ENCODE results near the gene DSTYK. TPM values are rescaled to one million over a fixed set of nuclear protein-coding genes. Genes with fewer than 3 reads are reported as not detected.

DSTYK gene
- total and polyA plus RNA-seq, 2 experiments from 2014 or later = 6.1 to 10.7 TPM

DNA sequence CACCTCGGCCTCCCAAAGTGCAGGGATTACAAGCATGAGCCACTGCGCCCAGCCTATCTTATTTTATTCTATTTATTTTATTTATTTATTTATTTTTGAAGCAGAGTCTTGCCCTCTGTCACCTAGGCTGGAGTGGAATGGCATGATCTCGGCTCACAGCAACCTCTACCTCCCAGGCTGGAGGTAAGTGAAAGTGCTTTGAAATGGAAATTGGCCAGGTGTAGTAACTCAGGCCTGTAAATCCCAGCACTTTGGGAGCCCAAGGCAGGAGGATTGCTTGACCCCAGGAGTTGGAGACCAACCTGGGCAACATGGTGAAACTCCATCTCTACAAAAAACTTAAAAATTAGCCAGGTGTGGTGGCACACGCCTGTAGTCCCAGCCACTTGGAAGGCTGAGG is 5.1 kb upstream of the DSTYK start:
- Histone ChIP-seq H3K27ac (ENCODE audit: low read depth) (no peak overlapping the region), H3K36me3 (ENCODE audit: insufficient read depth) (no peaks in the 10 kb centered on the region), H4K20me1 (replicated peaks; ENCODE audit: insufficient read depth) (no peaks in the 10 kb centered on the region), H3K4me3 (no peak overlapping the region), H3K9me2 (ENCODE audit: insufficient read depth) (no peaks in the 10 kb centered on the region), H3F3A (replicated peaks; ENCODE audit: low read depth) (no peaks in the 10 kb centered on the region), H3K4me2 (no peak overlapping the region), H3K4me1 (ENCODE audit: insufficient read depth) (peaks cover 5% of the 10 kb centered on the region), H3K79me2 (replicated peaks; ENCODE audit: insufficient read depth) (no peaks in the 10 kb centered on the region), H3K27me3 (ENCODE audit: insufficient read depth) (no peaks in the 10 kb centered on the region), H2AFZ (no peak overlapping the region)
- TF ChIP-seq, protein P1, sequence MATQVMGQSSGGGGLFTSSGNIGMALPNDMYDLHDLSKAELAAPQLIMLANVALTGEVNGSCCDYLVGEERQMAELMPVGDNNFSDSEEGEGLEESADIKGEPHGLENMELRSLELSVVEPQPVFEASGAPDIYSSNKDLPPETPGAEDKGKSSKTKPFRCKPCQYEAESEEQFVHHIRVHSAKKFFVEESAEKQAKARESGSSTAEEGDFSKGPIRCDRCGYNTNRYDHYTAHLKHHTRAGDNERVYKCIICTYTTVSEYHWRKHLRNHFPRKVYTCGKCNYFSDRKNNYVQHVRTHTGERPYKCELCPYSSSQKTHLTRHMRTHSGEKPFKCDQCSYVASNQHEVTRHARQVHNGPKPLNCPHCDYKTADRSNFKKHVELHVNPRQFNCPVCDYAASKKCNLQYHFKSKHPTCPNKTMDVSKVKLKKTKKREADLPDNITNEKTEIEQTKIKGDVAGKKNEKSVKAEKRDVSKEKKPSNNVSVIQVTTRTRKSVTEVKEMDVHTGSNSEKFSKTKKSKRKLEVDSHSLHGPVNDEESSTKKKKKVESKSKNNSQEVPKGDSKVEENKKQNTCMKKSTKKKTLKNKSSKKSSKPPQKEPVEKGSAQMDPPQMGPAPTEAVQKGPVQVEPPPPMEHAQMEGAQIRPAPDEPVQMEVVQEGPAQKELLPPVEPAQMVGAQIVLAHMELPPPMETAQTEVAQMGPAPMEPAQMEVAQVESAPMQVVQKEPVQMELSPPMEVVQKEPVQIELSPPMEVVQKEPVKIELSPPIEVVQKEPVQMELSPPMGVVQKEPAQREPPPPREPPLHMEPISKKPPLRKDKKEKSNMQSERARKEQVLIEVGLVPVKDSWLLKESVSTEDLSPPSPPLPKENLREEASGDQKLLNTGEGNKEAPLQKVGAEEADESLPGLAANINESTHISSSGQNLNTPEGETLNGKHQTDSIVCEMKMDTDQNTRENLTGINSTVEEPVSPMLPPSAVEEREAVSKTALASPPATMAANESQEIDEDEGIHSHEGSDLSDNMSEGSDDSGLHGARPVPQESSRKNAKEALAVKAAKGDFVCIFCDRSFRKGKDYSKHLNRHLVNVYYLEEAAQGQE (IDR thresholded peaks at IDR 0.05; ENCODE audit: unreplicated experiment) = no peak
- TF ChIP-seq, protein P2, sequence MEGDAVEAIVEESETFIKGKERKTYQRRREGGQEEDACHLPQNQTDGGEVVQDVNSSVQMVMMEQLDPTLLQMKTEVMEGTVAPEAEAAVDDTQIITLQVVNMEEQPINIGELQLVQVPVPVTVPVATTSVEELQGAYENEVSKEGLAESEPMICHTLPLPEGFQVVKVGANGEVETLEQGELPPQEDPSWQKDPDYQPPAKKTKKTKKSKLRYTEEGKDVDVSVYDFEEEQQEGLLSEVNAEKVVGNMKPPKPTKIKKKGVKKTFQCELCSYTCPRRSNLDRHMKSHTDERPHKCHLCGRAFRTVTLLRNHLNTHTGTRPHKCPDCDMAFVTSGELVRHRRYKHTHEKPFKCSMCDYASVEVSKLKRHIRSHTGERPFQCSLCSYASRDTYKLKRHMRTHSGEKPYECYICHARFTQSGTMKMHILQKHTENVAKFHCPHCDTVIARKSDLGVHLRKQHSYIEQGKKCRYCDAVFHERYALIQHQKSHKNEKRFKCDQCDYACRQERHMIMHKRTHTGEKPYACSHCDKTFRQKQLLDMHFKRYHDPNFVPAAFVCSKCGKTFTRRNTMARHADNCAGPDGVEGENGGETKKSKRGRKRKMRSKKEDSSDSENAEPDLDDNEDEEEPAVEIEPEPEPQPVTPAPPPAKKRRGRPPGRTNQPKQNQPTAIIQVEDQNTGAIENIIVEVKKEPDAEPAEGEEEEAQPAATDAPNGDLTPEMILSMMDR (conservative IDR thresholded peaks at IDR 0.05; ENCODE audit: low read depth in 2 of 2) = no peak
- no peak for TF ChIP-seq NANOG (IDR thresholded peaks at IDR 0.05; ENCODE audit: borderline replicate concordance)
- no peak for TF ChIP-seq JUNB (IDR thresholded peaks at IDR 0.05; ENCODE audit: unreplicated experiment)
- TF ChIP-seq, protein P3, sequence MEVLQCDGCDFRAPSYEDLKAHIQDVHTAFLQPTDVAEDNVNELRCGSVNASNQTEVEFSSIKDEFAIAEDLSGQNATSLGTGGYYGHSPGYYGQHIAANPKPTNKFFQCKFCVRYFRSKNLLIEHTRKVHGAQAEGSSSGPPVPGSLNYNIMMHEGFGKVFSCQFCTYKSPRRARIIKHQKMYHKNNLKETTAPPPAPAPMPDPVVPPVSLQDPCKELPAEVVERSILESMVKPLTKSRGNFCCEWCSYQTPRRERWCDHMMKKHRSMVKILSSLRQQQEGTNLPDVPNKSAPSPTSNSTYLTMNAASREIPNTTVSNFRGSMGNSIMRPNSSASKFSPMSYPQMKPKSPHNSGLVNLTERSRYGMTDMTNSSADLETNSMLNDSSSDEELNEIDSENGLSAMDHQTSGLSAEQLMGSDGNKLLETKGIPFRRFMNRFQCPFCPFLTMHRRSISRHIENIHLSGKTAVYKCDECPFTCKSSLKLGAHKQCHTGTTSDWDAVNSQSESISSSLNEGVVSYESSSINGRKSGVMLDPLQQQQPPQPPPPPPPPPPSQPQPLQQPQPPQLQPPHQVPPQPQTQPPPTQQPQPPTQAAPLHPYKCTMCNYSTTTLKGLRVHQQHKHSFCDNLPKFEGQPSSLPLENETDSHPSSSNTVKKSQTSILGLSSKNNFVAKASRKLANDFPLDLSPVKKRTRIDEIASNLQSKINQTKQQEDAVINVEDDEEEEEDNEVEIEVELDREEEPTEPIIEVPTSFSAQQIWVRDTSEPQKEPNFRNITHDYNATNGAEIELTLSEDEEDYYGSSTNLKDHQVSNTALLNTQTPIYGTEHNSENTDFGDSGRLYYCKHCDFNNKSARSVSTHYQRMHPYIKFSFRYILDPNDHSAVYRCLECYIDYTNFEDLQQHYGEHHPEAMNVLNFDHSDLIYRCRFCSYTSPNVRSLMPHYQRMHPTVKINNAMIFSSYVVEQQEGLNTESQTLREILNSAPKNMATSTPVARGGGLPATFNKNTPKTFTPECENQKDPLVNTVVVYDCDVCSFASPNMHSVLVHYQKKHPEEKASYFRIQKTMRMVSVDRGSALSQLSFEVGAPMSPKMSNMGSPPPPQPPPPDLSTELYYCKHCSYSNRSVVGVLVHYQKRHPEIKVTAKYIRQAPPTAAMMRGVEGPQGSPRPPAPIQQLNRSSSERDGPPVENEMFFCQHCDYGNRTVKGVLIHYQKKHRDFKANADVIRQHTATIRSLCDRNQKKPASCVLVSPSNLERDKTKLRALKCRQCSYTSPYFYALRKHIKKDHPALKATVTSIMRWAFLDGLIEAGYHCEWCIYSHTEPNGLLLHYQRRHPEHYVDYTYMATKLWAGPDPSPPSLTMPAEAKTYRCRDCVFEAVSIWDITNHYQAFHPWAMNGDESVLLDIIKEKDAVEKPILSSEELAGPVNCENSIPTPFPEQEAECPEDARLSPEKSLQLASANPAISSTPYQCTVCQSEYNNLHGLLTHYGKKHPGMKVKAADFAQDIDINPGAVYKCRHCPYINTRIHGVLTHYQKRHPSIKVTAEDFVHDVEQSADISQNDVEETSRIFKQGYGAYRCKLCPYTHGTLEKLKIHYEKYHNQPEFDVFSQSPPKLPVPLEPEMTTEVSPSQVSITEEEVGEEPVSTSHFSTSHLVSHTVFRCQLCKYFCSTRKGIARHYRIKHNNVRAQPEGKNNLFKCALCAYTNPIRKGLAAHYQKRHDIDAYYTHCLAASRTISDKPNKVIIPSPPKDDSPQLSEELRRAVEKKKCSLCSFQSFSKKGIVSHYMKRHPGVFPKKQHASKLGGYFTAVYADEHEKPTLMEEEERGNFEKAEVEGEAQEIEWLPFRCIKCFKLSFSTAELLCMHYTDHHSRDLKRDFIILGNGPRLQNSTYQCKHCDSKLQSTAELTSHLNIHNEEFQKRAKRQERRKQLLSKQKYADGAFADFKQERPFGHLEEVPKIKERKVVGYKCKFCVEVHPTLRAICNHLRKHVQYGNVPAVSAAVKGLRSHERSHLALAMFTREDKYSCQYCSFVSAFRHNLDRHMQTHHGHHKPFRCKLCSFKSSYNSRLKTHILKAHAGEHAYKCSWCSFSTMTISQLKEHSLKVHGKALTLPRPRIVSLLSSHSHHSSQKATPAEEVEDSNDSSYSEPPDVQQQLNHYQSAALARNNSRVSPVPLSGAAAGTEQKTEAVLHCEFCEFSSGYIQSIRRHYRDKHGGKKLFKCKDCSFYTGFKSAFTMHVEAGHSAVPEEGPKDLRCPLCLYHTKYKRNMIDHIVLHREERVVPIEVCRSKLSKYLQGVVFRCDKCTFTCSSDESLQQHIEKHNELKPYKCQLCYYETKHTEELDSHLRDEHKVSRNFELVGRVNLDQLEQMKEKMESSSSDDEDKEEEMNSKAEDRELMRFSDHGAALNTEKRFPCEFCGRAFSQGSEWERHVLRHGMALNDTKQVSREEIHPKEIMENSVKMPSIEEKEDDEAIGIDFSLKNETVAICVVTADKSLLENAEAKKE (CRISPR knock-in tag; IDR thresholded peaks at IDR 0.05) = no peak
- TF ChIP-seq, protein P4, sequence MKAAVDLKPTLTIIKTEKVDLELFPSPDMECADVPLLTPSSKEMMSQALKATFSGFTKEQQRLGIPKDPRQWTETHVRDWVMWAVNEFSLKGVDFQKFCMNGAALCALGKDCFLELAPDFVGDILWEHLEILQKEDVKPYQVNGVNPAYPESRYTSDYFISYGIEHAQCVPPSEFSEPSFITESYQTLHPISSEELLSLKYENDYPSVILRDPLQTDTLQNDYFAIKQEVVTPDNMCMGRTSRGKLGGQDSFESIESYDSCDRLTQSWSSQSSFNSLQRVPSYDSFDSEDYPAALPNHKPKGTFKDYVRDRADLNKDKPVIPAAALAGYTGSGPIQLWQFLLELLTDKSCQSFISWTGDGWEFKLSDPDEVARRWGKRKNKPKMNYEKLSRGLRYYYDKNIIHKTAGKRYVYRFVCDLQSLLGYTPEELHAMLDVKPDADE (IDR thresholded peaks at IDR 0.05) = no peak
- no peak for TF ChIP-seq ZNF331 (CRISPR knock-in tag; IDR thresholded peaks at IDR 0.05; ENCODE audit: low read depth)
- TF ChIP-seq EZH2phosphoT487 (IDR thresholded peaks at IDR 0.05; ENCODE audit: unreplicated experiment) = no peak
- no peak for TF ChIP-seq ZNF114 (CRISPR knock-in tag; IDR thresholded peaks at IDR 0.05)
- no peak for TF ChIP-seq STAT1 (IDR thresholded peaks at IDR 0.05; ENCODE audit: unreplicated experiment)
- TF ChIP-seq CREB1 (CRISPR knock-in tag; IDR thresholded peaks at IDR 0.05; ENCODE audit: low read depth) = no peak
- no peak for TF ChIP-seq EZH2 (IDR thresholded peaks at IDR 0.05; ENCODE audit: low read depth, unreplicated experiment)
- TF ChIP-seq POLR2AphosphoS5 (IDR thresholded peaks at IDR 0.05; ENCODE audit: low read depth) = no peak
- Mint-ChIP-seq H3K36me3 (ENCODE audit: low read depth) (no peaks in the 10 kb centered on the region), H3K27me3 (ENCODE audit: insufficient read depth, low read depth, poor library complexity) (peaks cover 11% of the 10 kb centered on the region), H3K4me3 (no peak overlapping the region), H3K4me1 (peaks cover 9% of the 10 kb centered on the region), H3K9me3 (no peaks in the 10 kb centered on the region), H3K27ac (no peak overlapping the region)
- ATAC-seq = peak; percentile 75
- DNase-seq (ENCODE audit: low spot score) = peak; percentile 57

Measured in GM23338 (cell line).